ENCODE data around the gene KIF5A. TPM values are rescaled to one million over a fixed set of nuclear protein-coding genes. Genes with fewer than 3 reads are reported as not detected.
A peak's percentile ranks its signal among the peaks of the same experiment; 100 is the strongest.

The KIF5A gene
- total and polyA plus RNA-seq, 2 donors (not counting 1 experiment from before 2014, with no cell fraction given) = 0.09 to 0.67 TPM

GRCh38 chr12:57548488-57548887, 1.4 kb upstream of the KIF5A start:
- no peak for ATAC-seq (ENCODE audit: low read depth)
- H3K79me2 ChIP-seq (ENCODE audit: control insufficient read depth, insufficient read depth, low read length) = peaks cover 19% of the 10 kb centered on the region
- no peak for DNase-seq
- no peak overlapping the region for H3K9ac ChIP-seq (ENCODE audit: low read length)
- H3K4me1 Mint-ChIP-seq = peaks cover 48% of the 10 kb centered on the region
- peaks cover 0 to 27% (median 10%) of the 10 kb centered on the region in 4 experiments for H3K27me3 ChIP-seq (replicated peaks in 1 of 4; ENCODE audit: control extremely low read depth in 1 of 4, control insufficient read depth in 3 of 4, insufficient read depth in 4 of 4, low read length in 3 of 4)
- H4K20me1 ChIP-seq (ENCODE audit: control insufficient read depth, insufficient read depth, low read length, poor library complexity, severe bottlenecking) = no peaks in the 10 kb centered on the region
- CTCF ChIA-PET = no interaction called here
- peaks cover 20 to 27% of the 10 kb centered on the region in 2 donors for H3K4me1 ChIP-seq (ENCODE audit: control insufficient read depth in 2 of 2, insufficient read depth in 2 of 2, low read length in 2 of 2)
- intact Hi-C loops (cut with micrococcal nuclease) = no loop called here
- peaks cover 22% of the 10 kb centered on the region for H3K27me3 Mint-ChIP-seq
- POLR2A ChIA-PET = no interaction called here
- TF ChIP-seq, protein P1, sequence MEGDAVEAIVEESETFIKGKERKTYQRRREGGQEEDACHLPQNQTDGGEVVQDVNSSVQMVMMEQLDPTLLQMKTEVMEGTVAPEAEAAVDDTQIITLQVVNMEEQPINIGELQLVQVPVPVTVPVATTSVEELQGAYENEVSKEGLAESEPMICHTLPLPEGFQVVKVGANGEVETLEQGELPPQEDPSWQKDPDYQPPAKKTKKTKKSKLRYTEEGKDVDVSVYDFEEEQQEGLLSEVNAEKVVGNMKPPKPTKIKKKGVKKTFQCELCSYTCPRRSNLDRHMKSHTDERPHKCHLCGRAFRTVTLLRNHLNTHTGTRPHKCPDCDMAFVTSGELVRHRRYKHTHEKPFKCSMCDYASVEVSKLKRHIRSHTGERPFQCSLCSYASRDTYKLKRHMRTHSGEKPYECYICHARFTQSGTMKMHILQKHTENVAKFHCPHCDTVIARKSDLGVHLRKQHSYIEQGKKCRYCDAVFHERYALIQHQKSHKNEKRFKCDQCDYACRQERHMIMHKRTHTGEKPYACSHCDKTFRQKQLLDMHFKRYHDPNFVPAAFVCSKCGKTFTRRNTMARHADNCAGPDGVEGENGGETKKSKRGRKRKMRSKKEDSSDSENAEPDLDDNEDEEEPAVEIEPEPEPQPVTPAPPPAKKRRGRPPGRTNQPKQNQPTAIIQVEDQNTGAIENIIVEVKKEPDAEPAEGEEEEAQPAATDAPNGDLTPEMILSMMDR (IDR thresholded peaks at IDR 0.05) = no peak
- TF ChIP-seq EZH2 (IDR thresholded peaks at IDR 0.05; ENCODE audit: borderline replicate concordance, insufficient read depth, low read depth, low read length, poor library complexity, severe bottlenecking) = no peak
- no peak overlapping the region for H3K4me3 ChIP-seq (ENCODE audit: control extremely low read depth in 1 of 5, extremely low read depth in 1 of 5, insufficient read depth in 1 of 5, low read depth in 2 of 5, low read length in 4 of 5)
- H3K9me3 ChIP-seq (ENCODE audit: control extremely low read depth in 1 of 3, control insufficient read depth in 2 of 3, insufficient read depth in 1 of 3, low read length in 2 of 3) = peaks cover 0 to 4% (median 0%) of the 10 kb centered on the region in 3 donors
- WGBS (ENCODE audit: insufficient coverage) = 60% methylated on average over 1 of the region's 2 CpGs
- H3K36me3 ChIP-seq (replicated peaks in 1 of 2; ENCODE audit: control extremely low read depth in 1 of 2, control insufficient read depth in 1 of 2, extremely low read depth in 1 of 2, insufficient read depth in 2 of 2, low read length in 1 of 2) = no peaks in the 10 kb centered on the region
- no peak overlapping the region for H2AFZ ChIP-seq (ENCODE audit: insufficient read depth, low read depth, low read length, poor library complexity, severe bottlenecking)
- peak overlapping the region; percentile 59 for H3K4me3 Mint-ChIP-seq
- no peak overlapping the region for H3K27ac ChIP-seq (ENCODE audit: low read length in 2 of 2)
- H3K4me2 ChIP-seq (replicated peaks; ENCODE audit: low read depth, low read length, poor library complexity, severe bottlenecking) = no peak overlapping the region
- H3K27ac Mint-ChIP-seq = no peak overlapping the region
- no peaks in the 10 kb centered on the region for H3K9me3 Mint-ChIP-seq (ENCODE audit: insufficient read depth)

GRCh38 chr12:57549203-57549908, 488 bp upstream of the KIF5A start:
- DNase-seq (no peak), ATAC-seq (ENCODE audit: low read depth) (no peak)
- Histone ChIP-seq H3K79me2 (ENCODE audit: control insufficient read depth, insufficient read depth, low read length) (peaks cover 19% of the 10 kb centered on the region), H3K9ac (ENCODE audit: low read length) (peak overlapping the region; percentile 60), H3K36me3 (replicated peaks in 1 of 2; ENCODE audit: control extremely low read depth in 1 of 2, control insufficient read depth in 1 of 2, extremely low read depth in 1 of 2, insufficient read depth in 2 of 2, low read length in 1 of 2) (no peaks in the 10 kb centered on the region), H3K9me3 (ENCODE audit: control extremely low read depth in 1 of 3, control insufficient read depth in 2 of 3, insufficient read depth in 1 of 3, low read length in 2 of 3) (peaks cover 0 to 4% (median 0%) of the 10 kb centered on the region in 3 donors), H2AFZ (ENCODE audit: insufficient read depth, low read depth, low read length, poor library complexity, severe bottlenecking) (peak overlapping the region; percentile 84), H3K4me3 (ENCODE audit: control extremely low read depth in 1 of 5, extremely low read depth in 1 of 5, insufficient read depth in 1 of 5, low read depth in 2 of 5, low read length in 4 of 5) (peak overlapping the region in 4 of 5 experiments; percentile 33 to 66 (median 50)), H4K20me1 (ENCODE audit: control insufficient read depth, insufficient read depth, low read length, poor library complexity, severe bottlenecking) (no peaks in the 10 kb centered on the region), H3K4me2 (replicated peaks; ENCODE audit: low read depth, low read length, poor library complexity, severe bottlenecking) (peak overlapping the region; percentile 89), H3K27me3 (replicated peaks in 1 of 4; ENCODE audit: control extremely low read depth in 1 of 4, control insufficient read depth in 3 of 4, insufficient read depth in 4 of 4, low read length in 3 of 4) (peaks cover 0 to 32% (median 10%) of the 10 kb centered on the region in 4 experiments), H3K27ac (ENCODE audit: low read length in 2 of 2) (no peak overlapping the region), H3K4me1 (ENCODE audit: control insufficient read depth in 2 of 2, insufficient read depth in 2 of 2, low read length in 2 of 2) (peaks cover 18 to 27% of the 10 kb centered on the region in 2 donors)
- intact Hi-C loops (cut with micrococcal nuclease) = no loop called here
- peaks cover 45% of the 10 kb centered on the region for H3K4me1 Mint-ChIP-seq
- no peak overlapping the region for H3K27ac Mint-ChIP-seq
- 51% methylated on average over 10 of the region's 13 CpGs for WGBS (ENCODE audit: insufficient coverage)
- no peaks in the 10 kb centered on the region for H3K9me3 Mint-ChIP-seq (ENCODE audit: insufficient read depth)
- TF ChIP-seq, protein P1 (IDR thresholded peaks at IDR 0.05) = no peak
- TF ChIP-seq EZH2 (IDR thresholded peaks at IDR 0.05; ENCODE audit: borderline replicate concordance, insufficient read depth, low read depth, low read length, poor library complexity, severe bottlenecking) = no peak
- peaks cover 28% of the 10 kb centered on the region for H3K27me3 Mint-ChIP-seq
- ChIA-PET CTCF (no interaction called here), POLR2A (no interaction called here)
- peak overlapping the region; percentile 76 for H3K4me3 Mint-ChIP-seq
